Activated T-cell treated with anti-CD3 and anti-CD28 coated beads for 1 hour (primary cell): ENCODE results near the gene FAM170B.

Experiments
- DNase-seq: peaks from one replicate; pipeline ENCODE4 v3.0.0-alpha.2; 2020; ENCODE audit warnings: low read depth

FAM170B gene

DNA sequence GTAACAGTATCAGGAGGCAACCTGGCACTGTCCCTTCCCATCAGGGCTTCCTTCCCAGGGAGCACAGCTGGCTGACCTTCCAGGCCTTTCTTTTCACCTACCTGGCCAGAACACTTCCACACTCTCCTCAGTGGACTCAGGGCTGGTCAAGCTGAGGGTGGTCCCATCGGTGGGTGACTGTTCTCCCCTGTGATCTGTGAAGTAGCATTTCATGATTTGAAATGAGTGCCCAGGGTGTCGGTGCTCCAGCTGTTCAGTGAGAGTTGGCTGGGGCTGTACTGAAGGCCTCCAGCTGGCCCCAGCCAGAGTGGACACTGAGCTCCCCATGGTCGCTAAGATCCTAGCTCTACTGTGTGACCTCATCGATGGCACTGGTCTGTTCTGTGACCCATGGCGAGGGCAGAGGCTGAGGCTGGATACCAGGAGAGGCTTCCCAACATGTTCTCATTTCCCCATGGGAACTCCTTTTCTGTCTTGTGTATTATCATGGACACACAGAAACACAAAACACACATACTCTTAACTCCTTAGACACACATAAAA, at the start of gene FAM170B:
TSS of gene FAM170B (minus strand) at position 316 of the 543 bp plus-strand sequence. CDS start at position 213, 103 bp downstream.
- DNase-seq: no peak

DNA sequence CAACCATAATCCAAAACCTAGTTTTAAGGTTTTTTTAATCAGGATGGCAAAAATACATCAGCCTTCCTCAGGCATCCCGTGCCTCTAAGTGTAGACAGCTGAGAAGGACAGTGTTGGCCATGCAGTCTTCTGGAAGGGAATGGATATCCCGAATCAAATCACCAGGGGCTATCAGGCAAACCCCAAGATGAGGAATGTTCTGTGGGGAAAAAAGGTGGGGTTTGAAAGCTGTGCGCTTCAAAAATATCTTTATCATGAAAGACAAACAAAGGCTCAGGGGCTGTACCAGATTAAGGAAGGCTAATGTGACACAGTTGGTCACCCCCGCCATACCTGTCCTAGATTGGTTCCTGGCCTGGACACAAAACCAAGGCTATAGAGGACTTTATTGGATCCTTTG, 49.0 kb upstream of the FAM170B start:
- DNase-seq: no peak

- DNase-seq: no peak
Measured at GRCh38 chr10:49180444-49180860, 46.6 kb upstream of the FAM170B start.

- DNase-seq: no peak
Measured at GRCh38 chr10:49179699-49180443, 46.0 kb upstream of the FAM170B start.

DNA sequence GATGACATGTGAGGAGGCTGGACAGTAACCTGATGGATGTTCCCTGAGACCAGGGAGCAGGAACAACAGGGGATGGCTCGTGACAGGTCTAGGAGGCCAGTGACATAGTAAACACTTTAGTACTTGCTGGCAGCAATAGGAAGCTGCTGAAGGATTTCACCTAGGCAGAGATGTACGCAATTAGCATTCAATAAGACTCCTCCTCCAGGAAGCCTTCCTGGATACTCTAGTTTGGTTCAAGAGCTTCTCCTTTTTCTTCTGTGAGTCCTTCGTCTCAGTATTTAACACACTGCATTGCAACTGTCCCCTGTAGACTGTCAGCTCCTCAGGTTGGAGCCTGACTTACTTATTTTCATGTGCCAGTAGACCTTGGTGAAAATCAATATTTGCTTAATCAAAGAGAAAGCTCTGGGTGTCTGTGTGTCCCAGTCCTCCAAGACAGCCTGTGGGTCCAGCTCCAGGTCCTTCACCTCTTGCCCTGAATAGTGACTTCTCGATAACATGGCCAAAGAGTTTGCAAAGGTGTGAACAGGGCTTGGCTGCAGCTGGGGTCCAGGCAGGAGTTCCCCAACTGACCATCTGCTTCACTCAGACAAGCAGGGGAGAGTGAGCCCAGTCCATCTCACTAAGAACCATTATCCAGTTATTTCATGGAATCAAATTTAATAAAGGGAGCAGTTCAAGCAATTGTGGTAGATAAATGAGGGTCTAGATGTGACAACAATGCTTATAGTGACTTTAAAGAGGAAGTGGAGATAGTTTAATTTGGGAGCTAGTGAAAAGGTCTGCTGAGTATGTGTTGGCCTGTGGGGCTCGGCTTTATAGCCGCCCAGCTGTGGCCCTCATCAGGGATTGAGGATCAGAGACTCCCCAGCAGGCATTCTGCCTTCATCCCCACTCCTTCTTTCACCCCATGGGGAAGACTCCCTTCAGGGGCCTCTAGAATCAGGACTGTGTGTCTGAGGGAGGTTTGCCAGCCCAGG, 45.0 kb upstream of the FAM170B start:
- DNase-seq: no peak

GRCh38 chr10:49177391-49178355, 43.9 kb upstream of the FAM170B start:
- DNase-seq: no peak

GRCh38 chr10:49176310-49177268, 42.8 kb upstream of the FAM170B start:
- DNase-seq: no peak

- no peak for DNase-seq
Measured at GRCh38 chr10:49175587-49176309, 41.9 kb upstream of the FAM170B start.

GRCh38 chr10:49174926-49175500, 41.2 kb upstream of the FAM170B start:
- DNase-seq: no peak

GRCh38 chr10:49174261-49174925, 40.6 kb upstream of the FAM170B start:
- no peak for DNase-seq

DNA sequence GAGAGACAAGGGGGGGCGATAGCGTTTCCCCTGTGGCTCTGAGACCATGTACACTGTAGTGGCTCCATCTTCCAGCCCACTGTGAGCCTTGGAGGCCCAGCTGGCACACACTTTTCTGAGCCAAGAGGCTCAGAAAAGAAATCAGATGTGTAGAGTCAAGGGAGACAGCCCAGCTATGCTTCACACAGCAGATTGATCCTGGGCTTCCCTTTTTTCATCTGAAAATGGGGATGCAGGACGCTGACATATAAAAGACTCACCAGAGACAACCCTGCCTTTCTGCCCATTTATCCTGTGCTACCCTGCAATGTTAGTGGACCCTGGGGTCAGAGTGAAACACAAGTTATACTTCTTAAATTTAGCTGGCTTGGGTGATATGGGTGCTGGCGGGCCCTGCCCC, 40.0 kb upstream of the FAM170B start:
- DNase-seq: no peak

- no peak for DNase-seq
Measured at GRCh38 chr10:49173201-49173772, 39.5 kb upstream of the FAM170B start.

- no peak for DNase-seq
Measured at GRCh38 chr10:49172777-49173132, 38.9 kb upstream of the FAM170B start.

GRCh38 chr10:49172061-49172776, 38.4 kb upstream of the FAM170B start:
- DNase-seq: no peak

DNA sequence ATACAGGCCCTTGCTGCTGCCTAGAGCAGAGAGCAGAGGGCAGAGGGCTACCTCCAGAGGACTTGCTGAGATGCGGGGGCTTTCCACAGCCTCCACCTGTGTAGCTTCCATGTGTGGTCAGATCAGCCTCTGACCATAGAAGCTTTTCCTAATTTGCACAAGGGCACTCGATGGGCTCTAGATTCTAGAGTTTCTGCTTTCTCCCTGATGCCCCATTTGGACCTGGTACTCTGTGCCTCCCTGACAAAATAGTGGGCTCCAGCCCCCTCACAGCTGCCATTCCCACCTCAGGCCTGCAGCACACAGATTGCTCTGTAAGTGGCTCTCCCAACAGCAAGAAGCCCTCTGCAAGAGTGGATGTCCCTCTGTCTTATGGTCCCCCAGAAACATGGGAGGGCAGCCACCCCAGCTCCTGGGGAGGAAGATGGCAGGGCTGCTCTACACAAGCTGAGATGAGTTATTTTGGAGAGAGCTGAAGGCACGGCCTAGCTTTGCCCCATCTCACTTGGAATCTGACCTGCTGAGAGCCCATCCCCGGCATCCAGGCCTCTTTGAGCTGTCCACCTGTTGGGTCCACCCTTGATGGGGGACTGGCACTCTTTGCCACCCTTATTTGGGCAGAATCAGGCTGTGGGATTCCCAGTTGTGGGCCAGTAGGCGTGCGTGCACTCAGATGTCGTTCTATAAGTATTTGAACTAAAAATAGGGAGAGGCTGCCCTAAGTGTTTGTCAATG, 37.7 kb upstream of the FAM170B start:
- no peak for DNase-seq

DNA sequence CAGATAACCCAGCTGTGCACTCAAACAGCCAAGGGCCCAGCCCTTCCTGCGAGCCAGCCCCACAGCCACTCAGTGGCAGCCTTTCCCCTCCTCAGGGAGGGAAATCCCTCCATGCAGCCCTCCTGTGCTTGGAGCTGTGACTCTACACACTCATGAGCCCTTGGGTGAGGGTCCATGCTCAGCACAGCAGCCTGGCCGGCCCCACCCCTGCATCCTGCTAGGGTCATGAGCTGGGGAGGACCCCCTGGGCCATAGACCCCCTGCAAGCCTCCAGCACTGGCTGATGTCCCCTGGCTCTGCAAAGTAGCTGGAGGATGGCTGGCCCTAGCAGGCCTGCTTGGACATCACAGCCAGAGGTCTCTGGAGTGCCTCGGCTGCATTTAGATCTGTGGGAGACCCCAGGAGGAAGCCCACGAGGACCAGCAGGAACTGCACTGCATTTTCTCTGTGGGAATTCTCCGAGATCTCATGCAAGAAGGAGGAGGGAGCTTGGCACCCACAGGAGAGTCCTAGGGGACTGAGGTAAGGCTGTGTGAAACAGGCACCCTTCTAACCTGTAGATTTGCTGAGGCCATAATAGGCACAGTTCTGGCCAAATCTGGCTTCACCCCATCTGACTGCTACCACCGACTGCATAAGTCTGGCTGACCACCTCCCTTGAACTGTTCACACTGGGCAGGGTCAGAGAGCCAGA, 37.0 kb upstream of the FAM170B start:
- no peak for DNase-seq
